K562 (cell line): Measurements from ENCODE around the gene MCOLN2. TPM values are rescaled to one million over a fixed set of nuclear protein-coding genes. Genes with fewer than 3 reads are reported as not detected.
"Not testable (repeated sequence)": the region's sequence is repeated elsewhere in the genome, so short reads cannot be mapped to it uniquely, and the experiment has no call there.

ENCODE experiments used
- ATAC-seq: fragments of 200-7000 bp; cut with Tn5 transposase; 3 replicates; pipeline ENCODE4 v1.9.1; 2020; ENCODE audit warnings: moderate library complexity
- BruUV-seq: library from RNA; stranded (reverse); fragments of 400-500 nt; replicated peaks from 2 replicates; lab custom pipeline; 2021; lab: Mats Ljungman, UMichigan
- CTCF ChIA-PET: fragments of 300-600 bp; formaldehyde crosslinking; extraction: SDS; loops from one replicate; lab custom pipeline; 2021; ENCODE audit warnings: low intra/inter-chr PET ratio; lab: Yijun Ruan, JAX
- POLR2A ChIA-PET: fragments of 300-600, 350-650 bp; sonication (Branson Sonifier 250); formaldehyde crosslinking; extraction: SDS; loops from one replicate; lab custom pipeline; 2021; ENCODE audit warnings: antibody characterized with exemption, inconsistent platforms; lab: Yijun Ruan, JAX
- DNase-seq, 4 experiments: peaks; one replicate each; pipeline versions ENCODE4 v3.0.0 to v3.0.0-alpha.2; 2011 to 2018; ENCODE audit warnings: low spot score in 3 of 4, mixed read lengths in 3 of 4; ENCODE audit errors: extremely low read depth in 1 of 4
- FAIRE-seq: peaks from 2 replicates; lab custom pipeline; 2011; peaks lifted over from hg19 to GRCh38; lab: Jason Lieb, UNC
- H2AFZ ChIP-seq: 2 replicates; pipeline ENCODE4 v1.6.0; 2011; ENCODE audit warnings: low read depth, low read length, control low read depth, inconsistent platforms
- H3K27ac ChIP-seq: fragments of 200-600 bp; 3 replicates; pipeline ENCODE4 v1.8.0; 2011; ENCODE audit warnings: low read depth, mild to moderate bottlenecking, control low read depth, inconsistent platforms, low read length, moderate library complexity, mixed read lengths; ENCODE audit errors: extremely low read depth
- H3K27me3 ChIP-seq, 2 experiments: fragments of 300-600 bp in 1 of 2; 2 replicates in 1 of 2; 3 replicates in 1 of 2; pipeline versions ENCODE4 v1.6.0 to v1.8.0; 2011; ENCODE audit warnings: inconsistent platforms in 2 of 2, low read length in 2 of 2, mild to moderate bottlenecking in 1 of 2, mixed read lengths in 1 of 2, moderate library complexity in 1 of 2; ENCODE audit not compliant: control insufficient read depth in 2 of 2, insufficient read depth in 2 of 2
- H3K36me3 ChIP-seq: fragments of 300-600 bp; 3 replicates; pipeline ENCODE4 v1.8.0; 2011; ENCODE audit warnings: mild to moderate bottlenecking, low read length, inconsistent platforms; ENCODE audit not compliant: control insufficient read depth, insufficient read depth
- H3K4me1 ChIP-seq, 2 experiments: fragments of 200-600 bp in 1 of 2; replicated peaks in 1 of 2; 2 replicates in 1 of 2; 3 replicates in 1 of 2; pipeline versions ENCODE4 v1.5.1 to v1.8.0; 2011; ENCODE audit warnings: inconsistent platforms in 2 of 2, low read length in 2 of 2, mild to moderate bottlenecking in 1 of 2, mixed read lengths in 1 of 2, moderate library complexity in 1 of 2; ENCODE audit not compliant: control insufficient read depth in 2 of 2, insufficient read depth in 2 of 2
- H3K4me2 ChIP-seq: 2 replicates; pipeline ENCODE4 v1.6.1; 2011; ENCODE audit warnings: low read length, control low read depth, inconsistent platforms, mixed read lengths; ENCODE audit not compliant: insufficient read depth
- H3K4me3 ChIP-seq: fragments of 200-600 bp; sonication (generic), shearing (Covaris generic); 2 replicates; pipeline ENCODE4 v1.5.1; 2016; ENCODE audit warnings: control low read depth, inconsistent platforms
- H3K79me2 ChIP-seq: fragments of 200-600 bp; 3 replicates; pipeline ENCODE4 v1.8.0; 2011; ENCODE audit warnings: low read length, inconsistent platforms; ENCODE audit not compliant: control insufficient read depth, insufficient read depth
- H3K9ac ChIP-seq, 2 experiments: 2 replicates each; pipeline versions ENCODE4 v1.6.0 to v1.6.1; 2011; ENCODE audit warnings: low read depth in 2 of 2, low read length in 2 of 2, control low read depth in 1 of 2, inconsistent platforms in 1 of 2, mild to moderate bottlenecking in 1 of 2, mixed read lengths in 1 of 2; ENCODE audit not compliant: insufficient read depth in 1 of 2
- H3K9me1 ChIP-seq: one replicate; pipeline ENCODE4 v1.6.0; 2011; ENCODE audit warnings: inconsistent platforms, mild to moderate bottlenecking, low read length, moderate library complexity; ENCODE audit not compliant: control insufficient read depth, insufficient read depth
- H3K9me3 ChIP-seq: replicated peaks from 2 replicates; pipeline ENCODE4 v1.5.1; 2011; ENCODE audit warnings: low read depth, low read length, inconsistent platforms; ENCODE audit not compliant: control insufficient read depth, insufficient read depth
- H4K20me1 ChIP-seq: replicated peaks from 2 replicates; pipeline ENCODE4 v1.6.1; 2011; ENCODE audit warnings: low read length, inconsistent platforms, mixed read lengths; ENCODE audit not compliant: control insufficient read depth, insufficient read depth
- WGBS: fragments of 100-300 bp; shearing (Covaris generic); methylation state at CpG from one replicate; pipeline ENCODE4 v1.1.6; 2016; ENCODE audit warnings: low coverage, mixed read lengths; ENCODE audit not compliant: insufficient coverage; ENCODE audit errors: missing lambda C conversion rate; 5-methylcytosine and 5-hydroxymethylcytosine counted together
- in situ Hi-C: fragments of 300-500 bp; cut with MboI; formaldehyde crosslinking; loops from 4 replicates; pipeline ENCODE4 v1.15.0; 2018; ENCODE audit warnings: inconsistent platforms, mixed read lengths
- intact Hi-C: fragments of 100-400 bp; cut with micrococcal nuclease; formaldehyde crosslinking; loops from 2 replicates; pipeline ENCODE4 v1.14.2; 2022
- polyA plus RNA-seq, 8 experiments: library from polyadenylated mRNA; depleted of rRNA in 4 of 8; stranded (reverse) in 5 of 8; unstranded in 3 of 8; fragments of >200 nt; fragmentation: Nextera tagmentation in 2 of 8; fragmentation: Illumina TruSeq in 1 of 8; extraction: Ambion mirVana in 2 of 8; extraction: Trizol in 1 of 8; gene quantifications; 2 replicates each; pipeline versions ENCODE4 v1.2.1 to v1.2.3, GENCODE V29; 2011 to 2014; ENCODE audit warnings: inconsistent platforms in 1 of 8, missing spikeins in 1 of 8
- total RNA-seq, 7 experiments: library from RNA; depleted of rRNA in 6 of 7; stranded (reverse); fragments of >200 nt in 6 of 7; fragmentation: Illumina TruSeq in 2 of 7; extraction: Trizol in 2 of 7; gene quantifications; 2 replicates each; pipeline versions ENCODE4 v1.2.1 to v1.2.3, GENCODE V29; 2011 to 2021; ENCODE audit warnings: low replicate concordance in 1 of 7
- TF ChIP-seq, protein P1 (sequence below), 2 experiments: fragments of 450-650 bp in 1 of 2; sonication (generic) in 1 of 2; formaldehyde crosslinking in 1 of 2; IDR thresholded peaks; 2 replicates each; pipeline versions ENCODE4 v1.7.1 to v1.9.0; 2016 to 2022; ENCODE audit warnings: inconsistent platforms in 1 of 2, mild to moderate bottlenecking in 1 of 2, missing genetic modification reagents in 1 of 2

Gene MCOLN2
- total and polyA plus RNA-seq, 9 of the 15 experiments (the other 6 are each of a cell fraction or from before 2014, with no cell fraction given) = 0.18 TPM; not detected in 8

DNA sequence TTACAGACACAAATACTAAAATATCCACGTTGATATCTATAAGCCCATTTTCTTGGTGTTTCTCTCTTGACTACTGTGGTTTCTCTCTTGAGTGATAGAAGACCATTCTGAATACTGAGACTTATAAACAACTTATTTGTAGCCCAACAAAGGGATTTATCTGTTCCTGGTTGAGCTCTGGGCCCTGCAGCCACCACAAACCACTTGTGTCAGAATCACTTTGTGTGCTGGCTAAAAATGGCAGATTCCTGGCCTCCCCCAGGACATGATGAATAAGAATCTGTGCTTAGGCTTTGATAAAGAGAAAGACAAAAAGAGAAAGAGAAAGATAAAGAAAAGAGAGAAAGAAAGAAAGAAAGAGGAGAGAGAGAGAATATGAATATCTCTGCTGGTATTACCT, 18.9 kb upstream of the MCOLN2 start (continued):
- TF ChIP-seq, protein P1, sequence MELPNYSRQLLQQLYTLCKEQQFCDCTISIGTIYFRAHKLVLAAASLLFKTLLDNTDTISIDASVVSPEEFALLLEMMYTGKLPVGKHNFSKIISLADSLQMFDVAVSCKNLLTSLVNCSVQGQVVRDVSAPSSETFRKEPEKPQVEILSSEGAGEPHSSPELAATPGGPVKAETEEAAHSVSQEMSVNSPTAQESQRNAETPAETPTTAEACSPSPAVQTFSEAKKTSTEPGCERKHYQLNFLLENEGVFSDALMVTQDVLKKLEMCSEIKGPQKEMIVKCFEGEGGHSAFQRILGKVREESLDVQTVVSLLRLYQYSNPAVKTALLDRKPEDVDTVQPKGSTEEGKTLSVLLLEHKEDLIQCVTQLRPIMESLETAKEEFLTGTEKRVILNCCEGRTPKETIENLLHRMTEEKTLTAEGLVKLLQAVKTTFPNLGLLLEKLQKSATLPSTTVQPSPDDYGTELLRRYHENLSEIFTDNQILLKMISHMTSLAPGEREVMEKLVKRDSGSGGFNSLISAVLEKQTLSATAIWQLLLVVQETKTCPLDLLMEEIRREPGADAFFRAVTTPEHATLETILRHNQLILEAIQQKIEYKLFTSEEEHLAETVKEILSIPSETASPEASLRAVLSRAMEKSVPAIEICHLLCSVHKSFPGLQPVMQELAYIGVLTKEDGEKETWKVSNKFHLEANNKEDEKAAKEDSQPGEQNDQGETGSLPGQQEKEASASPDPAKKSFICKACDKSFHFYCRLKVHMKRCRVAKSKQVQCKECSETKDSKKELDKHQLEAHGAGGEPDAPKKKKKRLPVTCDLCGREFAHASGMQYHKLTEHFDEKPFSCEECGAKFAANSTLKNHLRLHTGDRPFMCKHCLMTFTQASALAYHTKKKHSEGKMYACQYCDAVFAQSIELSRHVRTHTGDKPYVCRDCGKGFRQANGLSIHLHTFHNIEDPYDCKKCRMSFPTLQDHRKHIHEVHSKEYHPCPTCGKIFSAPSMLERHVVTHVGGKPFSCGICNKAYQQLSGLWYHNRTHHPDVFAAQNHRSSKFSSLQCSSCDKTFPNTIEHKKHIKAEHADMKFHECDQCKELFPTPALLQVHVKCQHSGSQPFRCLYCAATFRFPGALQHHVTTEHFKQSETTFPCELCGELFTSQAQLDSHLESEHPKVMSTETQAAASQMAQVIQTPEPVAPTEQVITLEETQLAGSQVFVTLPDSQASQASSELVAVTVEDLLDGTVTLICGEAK (IDR thresholded peaks at IDR 0.05) = no peak
- TF ChIP-seq, protein P1 (CRISPR knock-in tag; IDR thresholded peaks at IDR 0.05) = no peak

- DNase-seq, ATAC-seq, H3K27me3 ChIP-seq, H3K4me3 ChIP-seq, CTCF ChIA-PET, H3K79me2 ChIP-seq, H3K9me1 ChIP-seq, H3K9ac ChIP-seq, POLR2A ChIA-PET, intact Hi-C loops, FAIRE-seq, H3K4me1 ChIP-seq, H3K36me3 ChIP-seq, H3K9me3 ChIP-seq, H4K20me1 ChIP-seq, H2AFZ ChIP-seq, BruUV-seq, in situ Hi-C loops, H3K27ac ChIP-seq, H3K4me2 ChIP-seq: not testable (repeated sequence)
- WGBS = 0% methylated on average over 1 of the region's 1 CpG
Measured at GRCh38 chr1:85005641-85006040, 8.7 kb upstream of the MCOLN2 start.
